Mucosa of stomach (tissue), 1 donor: Measurements from ENCODE around the gene SERPINA6.
"Not testable (repeated sequence)": the region's sequence is repeated elsewhere in the genome, so short reads cannot be mapped to it uniquely, and the experiment has no call there.

Experiments
- H3K27me3 ChIP-seq: one replicate; pipeline ENCODE4 v1.7.0; 2013; ENCODE audit warnings: mild to moderate bottlenecking, low read length; ENCODE audit not compliant: control insufficient read depth, insufficient read depth
- H3K36me3 ChIP-seq: one replicate; pipeline ENCODE4 v1.7.0; 2013; ENCODE audit warnings: low read length; ENCODE audit not compliant: control insufficient read depth, insufficient read depth
- H3K4me1 ChIP-seq: one replicate; pipeline ENCODE4 v1.7.0; 2013; ENCODE audit warnings: mild to moderate bottlenecking, low read length; ENCODE audit not compliant: control insufficient read depth, insufficient read depth
- H3K4me3 ChIP-seq: one replicate; pipeline ENCODE4 v1.7.0; 2013; ENCODE audit warnings: low read length
- H3K9ac ChIP-seq: one replicate; pipeline ENCODE4 v1.7.0; 2013; ENCODE audit warnings: mild to moderate bottlenecking, low read length, moderate library complexity
- H3K9me3 ChIP-seq: one replicate; pipeline ENCODE4 v1.7.0; 2013; ENCODE audit warnings: mild to moderate bottlenecking, low read length, moderate library complexity; ENCODE audit not compliant: control insufficient read depth
- donor health status: Pancreatic carcinoma.

Gene SERPINA6

DNA sequence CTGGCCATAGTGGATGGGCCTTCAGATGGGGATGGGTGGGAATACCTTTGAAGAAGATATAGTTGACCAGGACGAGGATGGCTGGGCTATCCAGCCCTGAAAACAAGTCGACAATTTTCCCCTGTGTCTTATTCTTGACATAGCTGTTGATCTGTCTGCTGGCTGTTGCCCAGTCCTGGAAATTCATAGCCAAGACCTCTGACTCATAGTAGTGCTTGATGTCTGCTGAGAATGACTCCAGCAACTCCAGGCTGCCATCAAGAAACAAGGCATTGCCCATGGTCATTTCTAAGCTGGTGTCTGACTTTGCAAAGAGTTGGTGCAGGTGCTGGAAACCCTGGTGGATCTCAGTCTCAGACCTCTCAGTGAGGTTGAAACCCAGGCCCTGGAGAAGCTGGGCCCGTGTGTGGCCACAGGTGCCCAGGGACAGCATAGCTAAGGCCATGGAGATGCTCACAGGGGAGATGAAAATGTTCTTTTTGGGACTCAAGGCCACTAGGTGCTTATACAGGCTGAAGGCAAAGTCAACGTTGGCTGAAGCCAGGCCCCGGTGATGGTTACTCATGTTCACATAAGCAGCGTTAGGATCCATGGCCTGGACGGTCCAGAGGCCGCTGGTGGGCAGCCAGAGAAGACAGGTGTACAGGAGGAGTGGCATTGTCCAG is 9.0 kb downstream of the SERPINA6 start:
- Histone ChIP-seq H3K9ac (no peak overlapping the region), H3K4me3 (no peak overlapping the region), H3K27me3 (no peaks in the 10 kb centered on the region), H3K4me1 (no peaks in the 10 kb centered on the region), H3K9me3 (no peaks in the 10 kb centered on the region), H3K36me3 (no peaks in the 10 kb centered on the region)

DNA sequence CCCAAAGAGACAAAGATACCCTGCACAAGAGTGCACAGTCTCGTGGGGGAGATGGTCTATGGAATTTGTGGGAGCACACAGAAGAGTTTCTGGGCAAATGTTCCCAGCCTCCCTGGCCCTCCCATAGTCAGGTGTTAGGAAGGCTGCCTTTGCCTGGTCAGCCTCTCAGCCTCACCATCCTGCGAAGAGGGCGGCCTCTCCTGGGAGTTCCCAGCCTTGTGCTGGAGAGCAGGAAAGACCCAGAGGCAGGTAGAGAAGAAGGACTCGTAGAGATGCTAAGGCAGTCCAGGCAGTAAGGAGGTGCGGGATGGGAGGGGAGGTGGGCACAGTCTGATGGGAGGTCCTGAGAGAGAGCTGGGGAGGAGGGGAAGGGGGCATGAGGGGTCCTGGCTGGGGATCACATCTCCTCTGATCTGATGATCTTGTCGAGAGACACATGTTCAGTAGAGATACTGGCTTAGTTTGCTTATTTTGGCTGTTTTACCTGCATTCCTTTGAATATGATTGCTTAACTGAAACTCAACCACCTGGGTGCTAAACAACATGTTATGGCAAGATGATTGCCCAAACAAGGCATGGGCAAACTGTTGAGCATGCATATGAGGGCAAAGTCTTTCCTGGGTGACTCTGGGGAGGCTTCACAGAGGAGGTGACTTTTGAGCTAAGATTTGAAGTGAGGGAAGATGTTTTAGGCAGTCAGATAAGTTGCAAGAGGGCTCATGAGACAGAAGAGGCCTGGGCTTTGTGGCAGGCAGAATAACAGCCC is 10.5 kb downstream of the SERPINA6 start:
- H3K9ac ChIP-seq = no peak overlapping the region
- H3K36me3 ChIP-seq = no peaks in the 10 kb centered on the region
- H3K4me3 ChIP-seq = no peak overlapping the region
- no peaks in the 10 kb centered on the region for H3K27me3 ChIP-seq
- H3K4me1 ChIP-seq = no peaks in the 10 kb centered on the region
- H3K9me3 ChIP-seq = no peaks in the 10 kb centered on the region

DNA sequence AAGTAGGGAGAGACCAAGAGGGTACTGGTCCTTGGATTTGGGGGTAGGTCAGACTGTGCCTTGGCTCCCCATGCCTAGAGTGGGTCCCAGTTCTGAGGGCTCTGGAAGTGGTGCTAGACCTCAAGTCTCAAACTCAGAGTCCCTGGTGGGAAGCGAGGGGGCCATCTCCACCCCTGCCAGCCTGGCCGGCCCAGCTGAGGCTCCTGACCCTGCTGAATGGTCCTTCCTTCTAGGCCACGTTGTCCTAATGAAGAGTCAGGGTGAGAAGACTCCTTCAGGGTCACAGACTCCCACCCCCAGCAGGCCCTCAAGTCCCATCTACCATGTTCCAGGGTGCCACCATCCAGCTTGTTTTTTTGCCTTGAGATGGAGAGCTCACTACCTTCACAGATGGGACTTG is 12.9 kb downstream of the SERPINA6 start:
- Histone ChIP-seq H3K27me3 (no peaks in the 10 kb centered on the region), H3K4me1 (no peaks in the 10 kb centered on the region), H3K4me3 (no peak overlapping the region)

DNA sequence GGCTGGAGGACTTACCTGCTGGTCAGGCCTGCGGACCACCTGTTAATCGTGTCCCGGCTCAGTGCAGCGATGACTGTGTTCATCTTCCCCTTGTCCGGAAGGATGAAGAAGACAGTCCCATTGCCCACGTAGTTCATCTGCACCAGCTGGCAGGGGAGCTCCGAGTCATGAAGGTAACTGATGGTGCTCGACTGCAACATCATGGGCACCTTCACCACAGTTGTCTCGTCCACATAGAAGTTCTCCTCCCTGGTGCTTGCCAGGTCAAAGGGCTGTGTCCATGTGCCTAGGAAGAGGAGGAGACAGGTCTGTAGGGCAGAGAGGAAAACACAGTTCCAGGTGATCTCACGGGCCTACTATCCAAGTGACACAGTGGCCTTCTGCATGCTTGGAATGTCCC is 13.4 kb downstream of the SERPINA6 start:
- H3K4me3 ChIP-seq = no peak overlapping the region
- H3K9me3 ChIP-seq = no peaks in the 10 kb centered on the region

More for the DNA sequence above, 12.9 kb downstream of the SERPINA6 start:
- H3K9ac ChIP-seq = no peak overlapping the region
- no peaks in the 10 kb centered on the region for H3K9me3 ChIP-seq
- no peaks in the 10 kb centered on the region for H3K36me3 ChIP-seq

DNA sequence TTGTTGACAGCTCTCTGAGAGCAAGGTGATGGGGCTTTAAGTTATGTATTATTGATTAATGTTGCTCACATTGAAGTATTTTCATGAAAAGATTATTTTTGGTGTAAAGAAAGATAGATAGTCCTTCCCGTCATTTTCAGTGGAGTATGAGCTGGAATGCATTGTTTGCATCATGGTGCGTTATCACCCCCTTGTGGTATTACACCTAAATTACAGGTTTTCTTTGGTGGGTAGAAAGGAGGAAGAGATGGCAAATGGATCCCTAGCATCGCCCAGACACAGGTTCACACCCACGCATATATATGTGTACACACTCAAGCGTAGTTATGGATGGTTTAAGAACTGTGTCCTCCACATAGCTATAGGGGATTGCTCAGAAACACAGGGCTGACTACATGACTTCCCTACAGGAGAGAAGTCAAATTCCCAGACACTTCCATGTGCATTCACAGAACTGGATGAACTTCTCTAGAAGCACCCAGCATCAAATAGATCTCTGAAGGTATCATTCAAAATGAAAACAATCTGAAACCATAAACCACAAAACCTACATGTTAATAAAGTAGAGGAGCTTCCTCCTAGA is 15.6 kb downstream of the SERPINA6 start:
- no peaks in the 10 kb centered on the region for H3K27me3 ChIP-seq
- H3K36me3 ChIP-seq = no peaks in the 10 kb centered on the region
- no peaks in the 10 kb centered on the region for H3K9me3 ChIP-seq
- H3K9ac ChIP-seq = no peak overlapping the region
- H3K4me1 ChIP-seq = no peaks in the 10 kb centered on the region
- H3K4me3 ChIP-seq = no peak overlapping the region

More for the DNA sequence above, 13.4 kb downstream of the SERPINA6 start:
- Histone ChIP-seq H3K27me3 (no peaks in the 10 kb centered on the region), H3K4me1 (no peaks in the 10 kb centered on the region), H3K9ac (no peak overlapping the region), H3K36me3 (no peaks in the 10 kb centered on the region)

DNA sequence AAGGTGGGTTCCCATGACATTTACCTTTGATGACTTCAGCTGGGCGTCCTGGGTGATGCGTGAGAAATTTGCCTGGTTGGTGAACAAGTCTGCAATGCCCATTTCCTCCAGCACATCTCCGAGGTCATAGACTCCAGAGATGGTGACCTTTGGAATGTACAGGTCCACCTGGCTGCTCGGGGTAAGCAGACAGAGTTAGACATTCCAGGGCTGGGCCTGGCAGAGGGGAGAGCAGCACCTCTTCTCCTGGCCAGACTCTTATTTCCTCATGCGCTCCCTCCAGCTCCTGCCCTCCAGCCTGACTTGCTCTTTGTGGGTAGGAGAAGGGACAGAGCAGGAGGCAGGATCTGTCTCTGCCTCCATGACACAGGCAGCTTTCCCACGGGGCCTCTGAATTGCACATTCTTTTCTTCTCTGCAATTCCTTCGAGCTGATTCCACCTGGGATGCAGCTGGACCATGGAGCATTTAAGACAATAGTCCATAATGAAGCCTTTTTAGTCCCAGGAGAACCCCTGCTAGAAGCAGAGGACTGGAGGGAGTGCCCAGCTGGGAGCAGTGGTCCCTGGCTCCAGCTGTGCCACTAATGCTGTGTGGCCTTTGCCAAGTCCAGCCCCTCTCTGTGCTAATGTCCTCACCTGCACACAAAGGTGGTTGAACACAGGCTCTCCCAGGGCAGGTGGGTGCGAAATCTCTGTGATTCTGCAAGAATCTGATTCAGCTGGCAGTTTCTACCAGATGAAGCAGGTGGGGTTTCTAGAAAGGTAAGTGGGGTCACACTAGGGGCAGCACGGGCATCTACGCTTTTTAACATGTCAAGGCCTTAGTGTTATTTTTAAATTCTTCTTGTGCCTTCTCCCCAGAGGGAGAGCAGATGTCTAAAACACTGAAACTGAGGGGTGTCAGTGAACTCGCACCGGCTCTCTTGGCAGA is 16.8 kb downstream of the SERPINA6 start:
- Histone ChIP-seq H3K36me3 (no peaks in the 10 kb centered on the region), H3K9ac (no peak overlapping the region), H3K4me1 (no peaks in the 10 kb centered on the region), H3K27me3 (no peaks in the 10 kb centered on the region), H3K4me3 (no peak overlapping the region), H3K9me3 (no peaks in the 10 kb centered on the region)

DNA sequence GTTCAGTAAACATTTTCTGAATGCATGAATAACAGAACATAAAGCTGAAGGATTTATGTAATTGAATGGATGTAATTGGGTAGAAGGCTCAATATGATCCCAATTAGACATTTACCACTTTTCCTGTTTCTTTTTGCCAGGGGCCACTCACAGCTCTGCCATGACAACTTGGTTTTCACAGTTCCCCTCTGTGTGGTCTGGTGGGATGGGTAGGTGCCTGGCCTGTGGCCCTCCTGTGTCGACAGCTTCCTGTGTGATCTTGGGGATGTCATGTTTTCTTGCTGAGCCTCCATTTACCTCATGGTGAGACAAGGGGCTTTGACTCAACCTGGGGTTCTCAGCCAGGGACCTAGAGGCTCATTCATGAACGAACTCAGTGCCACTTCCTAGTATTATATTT is 17.5 kb downstream of the SERPINA6 start:
- no peaks in the 10 kb centered on the region for H3K4me1 ChIP-seq
- no peak overlapping the region for H3K4me3 ChIP-seq
- no peaks in the 10 kb centered on the region for H3K9me3 ChIP-seq
- H3K27me3 ChIP-seq = no peaks in the 10 kb centered on the region
- H3K36me3 ChIP-seq = no peaks in the 10 kb centered on the region
- no peak overlapping the region for H3K9ac ChIP-seq

DNA sequence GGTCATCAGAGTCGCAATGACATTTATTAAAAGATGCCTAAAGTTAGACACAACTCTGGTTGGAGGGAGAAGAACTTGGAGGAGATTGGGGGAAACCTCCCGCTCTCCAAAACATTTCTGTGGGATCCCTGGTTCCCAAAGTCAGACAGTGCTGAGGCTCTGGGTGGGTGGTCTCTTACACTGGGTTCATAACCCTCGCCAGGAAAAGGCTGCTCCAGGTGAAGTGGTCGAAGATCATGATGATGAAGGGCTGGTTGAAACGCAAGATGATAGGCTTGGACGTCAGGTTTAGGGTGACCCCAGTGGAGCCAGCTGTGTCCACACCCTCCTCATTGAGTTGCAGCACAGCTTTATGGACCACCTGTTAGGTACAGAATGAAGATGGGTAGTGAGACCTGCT is 18.9 kb downstream of the SERPINA6 start:
- H3K9ac ChIP-seq = no peak overlapping the region
- no peaks in the 10 kb centered on the region for H3K27me3 ChIP-seq
- H3K9me3 ChIP-seq = no peaks in the 10 kb centered on the region
- no peaks in the 10 kb centered on the region for H3K4me1 ChIP-seq
- no peak overlapping the region for H3K4me3 ChIP-seq
- H3K36me3 ChIP-seq = no peaks in the 10 kb centered on the region

DNA sequence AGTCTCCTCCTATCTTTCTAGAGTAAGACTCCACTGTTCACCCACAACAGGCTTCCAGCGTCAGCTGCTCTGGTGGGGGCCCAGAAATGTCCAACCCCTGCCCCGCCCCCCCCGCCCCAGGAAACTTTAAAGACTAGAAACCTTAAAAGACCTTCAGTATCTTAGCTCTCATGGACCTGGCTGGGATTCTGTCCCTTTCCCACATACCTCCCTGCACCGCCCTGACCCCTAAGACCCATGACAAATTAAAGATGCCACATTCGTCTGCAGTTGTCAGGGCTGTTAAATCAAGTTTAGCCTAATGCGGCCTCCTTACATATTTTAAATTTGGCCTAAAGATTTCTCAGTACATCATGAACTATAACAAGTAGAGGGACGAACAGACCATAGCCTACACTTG is 20.0 kb downstream of the SERPINA6 start:
- no peaks in the 10 kb centered on the region for H3K9me3 ChIP-seq
- no peaks in the 10 kb centered on the region for H3K27me3 ChIP-seq
- no peak overlapping the region for H3K9ac ChIP-seq
- H3K36me3 ChIP-seq = no peaks in the 10 kb centered on the region
- no peaks in the 10 kb centered on the region for H3K4me1 ChIP-seq
- H3K4me3 ChIP-seq = no peak overlapping the region

DNA sequence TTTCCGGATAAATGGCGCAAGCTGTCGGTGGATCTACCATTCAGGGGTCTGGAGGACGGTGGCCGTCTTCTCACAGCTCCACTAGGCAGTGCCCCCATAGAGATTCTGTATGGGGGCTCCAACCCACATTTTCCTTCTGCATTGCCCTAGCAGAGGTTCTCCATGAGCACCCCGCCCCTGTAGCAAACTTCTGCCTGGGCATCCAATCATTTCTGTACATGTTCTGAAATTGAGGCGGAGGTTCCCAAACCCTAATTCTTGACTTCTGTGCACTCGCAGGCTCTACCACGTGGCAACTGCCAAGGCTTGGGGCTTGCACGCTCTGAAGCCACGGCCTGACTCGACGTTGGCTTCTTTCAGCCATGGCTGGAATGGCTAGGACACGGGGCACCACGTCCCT is 25.0 kb downstream of the SERPINA6 start:
- Histone ChIP-seq H3K36me3 (no peaks in the 10 kb centered on the region), H3K27me3 (no peaks in the 10 kb centered on the region), H3K4me1 (no peaks in the 10 kb centered on the region), H3K9me3 (no peaks in the 10 kb centered on the region), H3K9ac (no peak overlapping the region), H3K4me3 (no peak overlapping the region)

DNA sequence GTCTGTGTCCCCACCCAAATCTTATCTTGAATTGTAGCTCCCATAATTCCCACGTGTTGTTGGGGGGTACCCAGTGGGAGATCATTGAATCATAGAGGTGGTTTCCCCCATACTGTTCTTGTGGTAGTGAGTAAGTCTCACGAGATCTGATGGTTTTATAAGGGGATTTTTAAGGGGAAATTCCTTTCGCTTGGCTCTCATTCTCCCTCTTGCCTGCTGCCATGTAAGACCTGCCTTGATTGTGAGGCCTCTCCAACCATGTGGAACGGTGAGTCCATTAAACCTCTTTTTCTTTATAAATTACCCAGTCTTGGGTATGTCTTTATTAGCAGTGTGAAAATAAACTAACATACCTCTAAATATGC is 27.0 kb downstream of the SERPINA6 start:
- H3K27me3 ChIP-seq, H3K9me3 ChIP-seq, H3K4me1 ChIP-seq, H3K9ac ChIP-seq, H3K4me3 ChIP-seq, H3K36me3 ChIP-seq: not testable (repeated sequence)
